RKO (cell line): ENCODE results near the gene BICDL1.
A peak's percentile ranks its signal among the peaks of the same experiment; 100 is the strongest.
"Not testable (repeated sequence)": the region's sequence is repeated elsewhere in the genome, so short reads cannot be mapped to it uniquely, and the experiment has no call there.

Experiments used
- DNase-seq: peaks from one replicate; pipeline ENCODE4 v3.0.0-alpha.2; 2016; ENCODE audit warnings: low spot score

BICDL1 gene

GRCh38 chr12:120000556-120000955 lies 11.5 kb downstream of the BICDL1 start:
- DNase-seq = no peak

- no peak for DNase-seq
Measured at GRCh38 chr12:120006258-120006975, 17.4 kb downstream of the BICDL1 start.

- no peak for DNase-seq
Measured at GRCh38 chr12:120007272-120007671, 18.2 kb downstream of the BICDL1 start.

- DNase-seq = no peak
Measured at GRCh38 chr12:120010661-120011230, 21.7 kb downstream of the BICDL1 start.

- DNase-seq = peak; percentile 51
Measured at GRCh38 chr12:120012067-120012621, 23.1 kb downstream of the BICDL1 start.

GRCh38 chr12:120013659-120014380 lies 24.8 kb downstream of the BICDL1 start:
- no peak for DNase-seq

GRCh38 chr12:120014381-120014735 lies 25.3 kb downstream of the BICDL1 start:
- DNase-seq = not testable (repeated sequence)

- DNase-seq = no peak
Measured at GRCh38 chr12:120015313-120015712, 26.3 kb downstream of the BICDL1 start.

- DNase-seq = not testable (repeated sequence)
Measured at GRCh38 chr12:120016199-120016598, 27.2 kb downstream of the BICDL1 start.

GRCh38 chr12:120019197-120019596 lies 30.2 kb downstream of the BICDL1 start:
- DNase-seq = no peak

- DNase-seq = no peak
Measured at GRCh38 chr12:120019938-120020337, 30.9 kb downstream of the BICDL1 start.

- no peak for DNase-seq
Measured at GRCh38 chr12:120024193-120024592, 35.2 kb downstream of the BICDL1 start.

- no peak for DNase-seq
Measured at GRCh38 chr12:120025640-120026039, 36.6 kb downstream of the BICDL1 start.

GRCh38 chr12:120032242-120032641 lies 43.2 kb downstream of the BICDL1 start:
- DNase-seq = no peak

- no peak for DNase-seq
Measured at GRCh38 chr12:120037851-120038250, 48.8 kb downstream of the BICDL1 start.

- no peak for DNase-seq
Measured at GRCh38 chr12:120039711-120040110, 50.7 kb downstream of the BICDL1 start.

- no peak for DNase-seq
Measured at GRCh38 chr12:120041386-120042231, 52.6 kb downstream of the BICDL1 start.

GRCh38 chr12:120045367-120045766 lies 56.3 kb downstream of the BICDL1 start:
- not testable (repeated sequence) for DNase-seq

- no peak for DNase-seq
Measured at GRCh38 chr12:120047072-120047471, 58.0 kb downstream of the BICDL1 start.

- no peak for DNase-seq
Measured at GRCh38 chr12:120048263-120048662, 59.2 kb downstream of the BICDL1 start.

- DNase-seq = no peak
Measured at GRCh38 chr12:120049426-120049825, 60.4 kb downstream of the BICDL1 start.

GRCh38 chr12:120051535-120051934 lies 62.5 kb downstream of the BICDL1 start:
- no peak for DNase-seq
